Measurements from ENCODE around the gene TSC22D2.

GRCh38 chr3:150449169-150449721, 41.1 kb downstream of the TSC22D2 start:
- TF ChIP-seq CTCF (IDR thresholded peaks at IDR 0.05) (no peak), POLR2A (IDR thresholded peaks at IDR 0.05) (no peak)
